ENCODE measurements around the gene PIWIL1.

- TF ChIP-seq, protein P1, sequence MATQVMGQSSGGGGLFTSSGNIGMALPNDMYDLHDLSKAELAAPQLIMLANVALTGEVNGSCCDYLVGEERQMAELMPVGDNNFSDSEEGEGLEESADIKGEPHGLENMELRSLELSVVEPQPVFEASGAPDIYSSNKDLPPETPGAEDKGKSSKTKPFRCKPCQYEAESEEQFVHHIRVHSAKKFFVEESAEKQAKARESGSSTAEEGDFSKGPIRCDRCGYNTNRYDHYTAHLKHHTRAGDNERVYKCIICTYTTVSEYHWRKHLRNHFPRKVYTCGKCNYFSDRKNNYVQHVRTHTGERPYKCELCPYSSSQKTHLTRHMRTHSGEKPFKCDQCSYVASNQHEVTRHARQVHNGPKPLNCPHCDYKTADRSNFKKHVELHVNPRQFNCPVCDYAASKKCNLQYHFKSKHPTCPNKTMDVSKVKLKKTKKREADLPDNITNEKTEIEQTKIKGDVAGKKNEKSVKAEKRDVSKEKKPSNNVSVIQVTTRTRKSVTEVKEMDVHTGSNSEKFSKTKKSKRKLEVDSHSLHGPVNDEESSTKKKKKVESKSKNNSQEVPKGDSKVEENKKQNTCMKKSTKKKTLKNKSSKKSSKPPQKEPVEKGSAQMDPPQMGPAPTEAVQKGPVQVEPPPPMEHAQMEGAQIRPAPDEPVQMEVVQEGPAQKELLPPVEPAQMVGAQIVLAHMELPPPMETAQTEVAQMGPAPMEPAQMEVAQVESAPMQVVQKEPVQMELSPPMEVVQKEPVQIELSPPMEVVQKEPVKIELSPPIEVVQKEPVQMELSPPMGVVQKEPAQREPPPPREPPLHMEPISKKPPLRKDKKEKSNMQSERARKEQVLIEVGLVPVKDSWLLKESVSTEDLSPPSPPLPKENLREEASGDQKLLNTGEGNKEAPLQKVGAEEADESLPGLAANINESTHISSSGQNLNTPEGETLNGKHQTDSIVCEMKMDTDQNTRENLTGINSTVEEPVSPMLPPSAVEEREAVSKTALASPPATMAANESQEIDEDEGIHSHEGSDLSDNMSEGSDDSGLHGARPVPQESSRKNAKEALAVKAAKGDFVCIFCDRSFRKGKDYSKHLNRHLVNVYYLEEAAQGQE (IDR thresholded peaks at IDR 0.05; ENCODE audit: low read depth): no peak
- TF ChIP-seq RAD21 (IDR thresholded peaks at IDR 0.05; ENCODE audit: low read depth): no peak
- TF ChIP-seq CEBPB (IDR thresholded peaks at IDR 0.05; ENCODE audit: low read depth): no peak
- TF ChIP-seq CTCF (IDR thresholded peaks at IDR 0.05 in 2 of 3, conservative IDR thresholded peaks at IDR 0.05 in 1 of 3; ENCODE audit: borderline replicate concordance in 1 of 3, insufficient read depth in 1 of 3, low read depth in 2 of 3, low read length in 2 of 3): no peak
- TF ChIP-seq EZH2 (IDR thresholded peaks at IDR 0.05): no peak
- TF ChIP-seq ZNF274 (IDR thresholded peaks at IDR 0.05; ENCODE audit: low read depth, low read length): no peak
- no peak for TF ChIP-seq POLR2A (IDR thresholded peaks at IDR 0.05; ENCODE audit: borderline replicate concordance, extremely low read depth, insufficient read depth, insufficient read length)
- no peak for TF ChIP-seq SIN3A (IDR thresholded peaks at IDR 0.05; ENCODE audit: low read depth)
- TF ChIP-seq EZH2phosphoT487 (IDR thresholded peaks at IDR 0.05; ENCODE audit: borderline replicate concordance): no peak
- no peak for TF ChIP-seq JUND (IDR thresholded peaks at IDR 0.05)
- TF ChIP-seq POLR2AphosphoS5 (IDR thresholded peaks at IDR 0.05; ENCODE audit: low read depth, low read length): no peak
- TF ChIP-seq EGR1 (IDR thresholded peaks at IDR 0.05; ENCODE audit: low read depth): no peak
- no peak for TF ChIP-seq ATF3 (IDR thresholded peaks at IDR 0.05)
- TF ChIP-seq FOSL1 (IDR thresholded peaks at IDR 0.05; ENCODE audit: low read depth): no peak
Observed at GRCh38 chr12:130394906-130395305, 57.2 kb downstream of the PIWIL1 start.
